ENCODE results near the gene SGK1. TPM values are rescaled to one million over a fixed set of nuclear protein-coding genes. Genes with fewer than 3 reads are reported as not detected.
A peak's percentile ranks its signal among the peaks of the same experiment; 100 is the strongest.

The SGK1 gene
- total RNA-seq, 1 donor from 2014 or later, result 175 TPM

DNA sequence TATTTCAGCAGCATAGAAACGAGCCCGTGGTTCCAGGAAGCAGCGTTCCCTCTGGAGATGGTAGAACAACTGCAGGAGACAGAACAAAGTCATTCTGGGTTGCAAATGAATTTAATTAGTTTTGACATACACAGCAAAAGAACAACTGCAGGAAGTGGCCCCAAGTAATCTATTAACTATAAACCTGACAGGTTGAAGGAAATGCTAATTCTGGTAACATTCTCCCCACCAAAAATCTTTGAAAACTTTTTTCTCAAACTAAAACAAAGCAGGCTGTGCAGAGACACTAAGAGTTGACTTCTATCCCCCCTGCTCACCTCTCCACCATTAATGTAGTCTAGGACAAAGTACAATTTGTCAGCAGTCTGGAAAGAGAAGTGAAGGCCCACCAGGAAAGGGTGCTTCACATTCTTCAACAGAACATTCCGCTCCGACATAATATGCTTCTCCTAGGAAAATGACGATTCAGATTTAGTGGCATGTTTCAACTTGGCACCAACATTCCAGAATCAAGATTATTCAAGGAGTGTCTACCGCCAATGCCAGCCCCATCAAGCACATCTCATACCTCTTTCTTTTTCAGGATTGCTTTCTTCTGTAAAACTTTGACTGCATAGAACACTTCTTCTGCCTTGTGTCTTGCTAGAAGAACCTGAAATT lies 145.1 kb downstream of the SGK1 start:
- no peak for DNase-seq (ENCODE audit: low read depth)
- H3K4me3 ChIP-seq (ENCODE audit: low read depth, low read length), result peak overlapping the region; percentile 84
- TF ChIP-seq, protein P1, sequence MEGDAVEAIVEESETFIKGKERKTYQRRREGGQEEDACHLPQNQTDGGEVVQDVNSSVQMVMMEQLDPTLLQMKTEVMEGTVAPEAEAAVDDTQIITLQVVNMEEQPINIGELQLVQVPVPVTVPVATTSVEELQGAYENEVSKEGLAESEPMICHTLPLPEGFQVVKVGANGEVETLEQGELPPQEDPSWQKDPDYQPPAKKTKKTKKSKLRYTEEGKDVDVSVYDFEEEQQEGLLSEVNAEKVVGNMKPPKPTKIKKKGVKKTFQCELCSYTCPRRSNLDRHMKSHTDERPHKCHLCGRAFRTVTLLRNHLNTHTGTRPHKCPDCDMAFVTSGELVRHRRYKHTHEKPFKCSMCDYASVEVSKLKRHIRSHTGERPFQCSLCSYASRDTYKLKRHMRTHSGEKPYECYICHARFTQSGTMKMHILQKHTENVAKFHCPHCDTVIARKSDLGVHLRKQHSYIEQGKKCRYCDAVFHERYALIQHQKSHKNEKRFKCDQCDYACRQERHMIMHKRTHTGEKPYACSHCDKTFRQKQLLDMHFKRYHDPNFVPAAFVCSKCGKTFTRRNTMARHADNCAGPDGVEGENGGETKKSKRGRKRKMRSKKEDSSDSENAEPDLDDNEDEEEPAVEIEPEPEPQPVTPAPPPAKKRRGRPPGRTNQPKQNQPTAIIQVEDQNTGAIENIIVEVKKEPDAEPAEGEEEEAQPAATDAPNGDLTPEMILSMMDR (conservative IDR thresholded peaks at IDR 0.05; ENCODE audit: low read depth, low read length), result no peak

DNA sequence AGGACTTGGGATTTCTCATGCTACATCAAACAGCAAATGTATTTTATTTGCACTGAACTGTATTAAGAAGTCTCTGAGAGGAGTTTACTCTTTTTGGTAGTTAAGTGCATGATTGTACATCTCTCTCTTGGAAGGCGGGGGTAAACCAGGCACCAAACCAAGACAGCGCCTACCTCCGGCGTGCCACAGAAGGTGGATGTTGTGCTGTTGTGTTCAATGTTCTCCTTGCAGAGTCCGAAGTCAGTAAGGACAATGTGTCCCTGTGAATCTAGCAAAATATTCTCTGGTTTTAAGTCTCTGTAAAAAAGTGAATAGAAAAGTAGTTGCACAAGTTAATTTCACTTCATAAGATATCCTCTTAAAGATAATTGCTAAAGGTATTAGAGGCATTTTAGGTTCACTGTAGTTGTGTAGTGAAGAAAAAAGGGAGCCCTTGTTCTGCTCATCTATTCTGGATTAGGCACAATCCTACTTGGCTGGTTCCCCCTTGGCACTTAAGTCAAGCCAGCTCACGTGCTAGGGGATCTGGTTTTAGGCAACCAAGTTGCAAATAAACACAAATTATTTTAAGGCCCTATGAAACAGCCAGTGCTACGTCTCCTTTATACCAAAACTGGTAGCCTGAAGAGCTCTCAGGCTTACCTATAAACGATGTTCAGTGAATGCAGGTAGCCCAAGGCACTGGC lies 145.7 kb downstream of the SGK1 start:
- DNase-seq (ENCODE audit: low read depth), result no peak
- TF ChIP-seq, protein P1 (conservative IDR thresholded peaks at IDR 0.05; ENCODE audit: low read depth, low read length), result peak; percentile 45
- H3K4me3 ChIP-seq (ENCODE audit: low read depth, low read length), result peak overlapping the region; percentile 84

DNA sequence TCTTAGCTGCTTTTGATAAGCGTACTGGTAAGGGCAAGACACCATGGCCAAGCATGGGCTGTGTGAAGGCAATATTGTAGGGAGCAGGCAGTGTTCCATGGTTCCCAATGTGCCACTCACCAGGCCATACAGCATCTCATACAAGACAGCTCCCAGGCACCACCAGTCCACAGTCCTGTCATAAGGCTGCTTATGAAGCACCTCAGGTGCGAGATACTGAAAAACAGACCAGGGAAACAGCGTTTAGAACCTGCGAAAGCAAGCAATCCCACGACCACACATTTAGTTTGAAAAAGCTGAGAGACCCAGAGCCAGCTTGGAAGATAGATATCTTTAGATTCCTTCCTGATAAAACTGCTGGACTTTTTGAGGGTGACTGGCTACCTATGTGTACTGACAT lies 146.4 kb downstream of the SGK1 start:
- peak overlapping the region; percentile 84 for H3K4me3 ChIP-seq (ENCODE audit: low read depth, low read length)
- TF ChIP-seq, protein P1 (conservative IDR thresholded peaks at IDR 0.05; ENCODE audit: low read depth, low read length), result no peak
- no peak for DNase-seq (ENCODE audit: low read depth)

DNA sequence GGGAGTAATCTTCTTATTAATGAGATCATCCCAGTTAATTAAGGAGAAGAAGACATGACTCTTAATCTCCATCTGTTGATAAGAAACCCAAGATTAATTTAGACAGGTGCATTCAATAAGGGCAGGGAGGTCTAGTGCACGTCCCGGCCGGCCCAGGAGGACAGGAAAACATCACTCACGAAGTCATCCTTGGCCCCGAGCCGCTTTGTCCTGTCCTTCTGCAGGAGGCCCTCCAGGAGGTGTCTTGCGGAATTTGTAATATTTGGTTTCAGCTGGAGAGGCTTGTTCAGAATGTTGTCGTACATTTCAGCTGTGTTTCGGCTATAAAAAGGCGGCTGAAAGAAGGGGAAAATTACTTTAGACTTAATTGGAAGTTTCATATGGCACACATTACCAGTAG lies 147.1 kb downstream of the SGK1 start:
- TF ChIP-seq, protein P1 (conservative IDR thresholded peaks at IDR 0.05; ENCODE audit: low read depth, low read length), result peak; percentile 20
- H3K4me3 ChIP-seq (ENCODE audit: low read depth, low read length), result peak overlapping the region; percentile 84
- no peak for DNase-seq (ENCODE audit: low read depth)

DNA sequence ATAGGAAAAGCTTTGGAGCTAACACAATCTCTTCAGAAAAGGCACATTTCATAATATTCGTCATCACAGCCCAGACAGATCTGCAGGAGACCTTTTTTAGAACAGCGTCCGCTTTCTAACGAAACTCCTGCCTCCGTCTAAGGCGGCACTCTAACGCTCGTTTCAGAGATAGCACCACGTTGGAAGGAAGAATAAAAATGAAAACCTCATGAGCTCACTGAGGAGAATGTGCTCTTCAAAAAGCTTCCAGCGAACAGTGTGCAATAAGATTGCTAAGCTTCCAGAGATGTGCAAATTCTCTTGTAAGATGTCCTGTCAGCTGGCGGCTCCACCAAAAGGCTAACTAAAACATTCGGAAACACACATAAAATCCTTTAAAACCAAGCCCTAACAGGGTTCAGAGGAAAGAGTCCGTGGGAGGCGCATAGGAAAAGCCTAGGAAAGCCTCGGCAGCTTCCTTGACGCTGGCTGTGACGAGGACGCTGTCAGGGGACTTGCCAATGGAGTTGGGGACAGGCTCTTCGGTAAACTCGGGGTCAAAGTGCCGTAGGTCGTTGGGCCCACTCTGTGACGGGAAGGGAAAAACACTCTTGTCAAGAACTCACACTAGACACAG lies 147.9 kb downstream of the SGK1 start:
- DNase-seq (ENCODE audit: low read depth), result no peak
- TF ChIP-seq, protein P1 (conservative IDR thresholded peaks at IDR 0.05; ENCODE audit: low read depth, low read length), result no peak
- H3K4me3 ChIP-seq (ENCODE audit: low read depth, low read length), result peak overlapping the region; percentile 84

DNA sequence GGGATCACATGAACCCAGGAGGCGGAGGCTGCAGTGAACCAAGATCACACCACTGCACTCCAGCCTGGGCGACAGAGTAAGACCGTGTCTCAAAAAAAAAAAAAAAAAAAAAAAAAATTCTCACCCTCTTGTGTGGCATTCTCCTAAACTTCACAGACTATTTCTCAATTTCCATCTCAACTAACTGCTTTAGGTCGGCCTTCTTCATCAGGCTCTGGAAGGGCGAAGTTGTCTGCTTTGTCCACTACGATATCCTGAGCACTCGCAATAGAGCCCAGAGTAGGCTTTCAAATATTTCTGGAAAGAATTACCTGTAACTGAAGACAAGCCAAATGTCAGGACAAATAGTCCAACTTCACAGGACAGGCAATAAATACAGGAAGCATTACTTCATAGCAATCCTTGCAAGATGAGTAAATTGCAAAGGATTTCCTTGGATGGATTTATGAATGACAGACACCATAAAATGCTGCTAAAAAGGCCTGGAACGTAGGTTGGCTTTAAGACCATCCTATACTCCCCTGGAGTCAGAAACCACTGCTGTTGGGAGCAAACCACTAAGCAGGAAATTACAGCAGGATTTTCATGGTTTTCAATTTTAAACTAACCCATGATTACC lies 149.2 kb downstream of the SGK1 start:
- DNase-seq (ENCODE audit: low read depth), result no peak
- TF ChIP-seq, protein P1 (conservative IDR thresholded peaks at IDR 0.05; ENCODE audit: low read depth, low read length), result no peak
- H3K4me3 ChIP-seq (ENCODE audit: low read depth, low read length), result peak overlapping the region; percentile 84

Data from epithelial cell of proximal tubule (primary cell).